Activated naive CD4-positive, alpha-beta T cell treated with anti-CD3 and anti-CD28 coated beads for 36 hours (primary cell): ENCODE measurements around the gene MEF2C. TPM values are rescaled to one million over a fixed set of nuclear protein-coding genes. Genes with fewer than 3 reads are reported as not detected.
"Not testable (repeated sequence)": the region's sequence is repeated elsewhere in the genome, so short reads cannot be mapped to it uniquely, and the experiment has no call there.

Experiments used
- CTCF ChIA-PET: fragments of 350-600 bp; sonication (Branson Sonifier 250); formaldehyde crosslinking; loops from one replicate; lab custom pipeline; 2021; ENCODE audit warnings: antibody characterized with exemption; lab: Charles Lee
- DNase-seq: peaks from one replicate; pipeline ENCODE4 v3.0.0-alpha.2; 2020
- H3K27ac Mint-ChIP-seq: one replicate; pipeline ENCODE4 v1.8.0; 2021; ENCODE audit warnings: mild to moderate bottlenecking, mixed read lengths
- H3K27me3 Mint-ChIP-seq: one replicate; pipeline ENCODE4 v1.8.0; 2021; ENCODE audit warnings: low read depth, mixed read lengths
- H3K36me3 Mint-ChIP-seq: one replicate; pipeline ENCODE4 v1.8.0; 2021; ENCODE audit warnings: low read depth, mixed read lengths
- H3K4me1 Mint-ChIP-seq: one replicate; pipeline ENCODE4 v1.8.0; 2021; ENCODE audit warnings: low read depth, mixed read lengths
- H3K4me3 Mint-ChIP-seq: one replicate; pipeline ENCODE4 v1.8.0; 2021; ENCODE audit warnings: mild to moderate bottlenecking, moderate library complexity, mixed read lengths
- H3K9me3 Mint-ChIP-seq: one replicate; pipeline ENCODE4 v1.8.0; 2021; ENCODE audit warnings: mixed read lengths
- intact Hi-C: fragments of 100-400 bp; cut with micrococcal nuclease; formaldehyde crosslinking; loops from one replicate; pipeline ENCODE4 v1.15.1; 2023
- total RNA-seq, 2 experiments: library from RNA; stranded (reverse); gene quantifications; one replicate each; pipeline ENCODE4 v1.2.3, GENCODE V29; 2021

The MEF2C gene
- total RNA-seq, 2 experiments from 2014 or later: not detected

DNA sequence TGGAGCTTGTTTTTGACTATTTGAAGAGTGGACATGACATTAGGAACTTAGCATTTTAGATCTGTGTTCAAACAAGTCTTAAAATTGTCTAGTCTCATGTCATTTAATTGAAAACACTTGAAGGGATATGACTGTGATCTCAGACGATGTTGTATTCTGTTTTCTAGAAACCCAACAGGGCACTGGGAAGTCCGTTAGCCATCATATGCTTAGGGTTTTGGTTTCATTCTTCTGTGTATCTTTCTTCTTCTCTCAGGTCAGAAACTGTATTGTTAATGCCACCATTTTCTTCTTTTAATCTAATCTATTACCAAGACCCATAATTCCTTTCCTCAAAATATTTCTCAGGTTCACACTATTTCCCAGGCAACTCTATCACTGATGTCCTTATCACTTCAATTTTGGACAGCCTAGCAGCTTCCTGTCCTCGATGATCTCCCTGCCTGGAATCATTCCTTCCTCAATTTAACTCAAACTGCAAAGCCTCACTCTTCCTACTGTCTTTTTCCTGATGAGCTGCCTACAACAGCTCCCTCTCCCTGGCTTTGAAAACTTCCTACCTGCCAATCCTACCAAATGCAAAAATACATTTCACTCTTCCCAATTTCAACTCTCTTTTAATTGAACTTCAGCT, 77.7 kb downstream of the MEF2C start:
- H3K27ac Mint-ChIP-seq: no peak overlapping the region
- H3K4me1 Mint-ChIP-seq: no peaks in the 10 kb centered on the region
- H3K27me3 Mint-ChIP-seq: peaks cover 20% of the 10 kb centered on the region
- H3K4me3 Mint-ChIP-seq: no peak overlapping the region
- intact Hi-C loops: no loop called here
- no peak for DNase-seq
- no peaks in the 10 kb centered on the region for H3K36me3 Mint-ChIP-seq
- CTCF ChIA-PET: no interaction called here
- no peaks in the 10 kb centered on the region for H3K9me3 Mint-ChIP-seq

GRCh38 chr5:88804444-88804843, 78.5 kb downstream of the MEF2C start:
- Mint-ChIP-seq H3K27ac (no peak overlapping the region), H3K27me3 (peaks cover 16% of the 10 kb centered on the region), H3K9me3 (no peaks in the 10 kb centered on the region), H3K4me1 (no peaks in the 10 kb centered on the region), H3K36me3 (no peaks in the 10 kb centered on the region), H3K4me3 (no peak overlapping the region)
- CTCF ChIA-PET: no interaction called here
- DNase-seq: no peak
- intact Hi-C loops: no loop called here

GRCh38 chr5:88803309-88803708, 79.7 kb downstream of the MEF2C start:
- DNase-seq: no peak
- Mint-ChIP-seq H3K27me3 (peaks cover 18% of the 10 kb centered on the region), H3K27ac (no peak overlapping the region), H3K4me1 (no peaks in the 10 kb centered on the region), H3K36me3 (no peaks in the 10 kb centered on the region), H3K4me3 (no peak overlapping the region), H3K9me3 (no peaks in the 10 kb centered on the region)
- CTCF ChIA-PET: no interaction called here
- intact Hi-C loops: no loop called here

GRCh38 chr5:88799938-88800535, 82.9 kb downstream of the MEF2C start:
- intact Hi-C loops: no loop called here
- Mint-ChIP-seq H3K27ac (no peak overlapping the region), H3K27me3 (peaks cover 13% of the 10 kb centered on the region), H3K4me1 (no peaks in the 10 kb centered on the region), H3K36me3 (no peaks in the 10 kb centered on the region), H3K9me3 (no peaks in the 10 kb centered on the region), H3K4me3 (no peak overlapping the region)
- CTCF ChIA-PET: interaction anchor here (1.0 kb wide), 1 partner anchor 39 kb away, joined by 3 read pairs; no protein-coding TSS in a partner anchor
- DNase-seq: no peak

- H3K36me3 Mint-ChIP-seq, H3K9me3 Mint-ChIP-seq, DNase-seq, CTCF ChIA-PET, intact Hi-C loops, H3K4me1 Mint-ChIP-seq, H3K4me3 Mint-ChIP-seq, H3K27ac Mint-ChIP-seq: not testable (repeated sequence)
- H3K27me3 Mint-ChIP-seq: peaks cover 13% of the 10 kb centered on the region
Observed at GRCh38 chr5:88798933-88799332, 84.1 kb downstream of the MEF2C start.

DNA sequence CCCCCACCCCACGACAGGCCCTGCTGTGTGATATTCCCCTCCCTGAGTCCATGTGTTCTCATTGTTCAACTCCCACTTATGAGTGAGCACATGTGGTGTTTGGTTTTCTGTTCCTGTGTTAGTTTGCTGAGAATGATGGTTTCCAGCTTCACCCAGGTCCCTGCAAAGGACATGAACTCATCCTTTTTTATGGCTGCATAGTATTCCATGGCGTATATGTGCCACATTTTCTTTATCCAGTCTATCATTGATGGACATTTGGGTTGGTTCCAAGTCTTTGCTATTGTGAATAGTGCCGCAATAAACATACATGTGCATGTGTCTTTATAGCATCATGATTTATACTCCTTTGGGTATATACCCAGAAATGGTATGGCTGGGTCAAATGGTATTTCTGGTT, 89.2 kb downstream of the MEF2C start:
- H3K36me3 Mint-ChIP-seq, H3K27ac Mint-ChIP-seq, H3K9me3 Mint-ChIP-seq, H3K4me3 Mint-ChIP-seq, intact Hi-C loops, CTCF ChIA-PET, H3K4me1 Mint-ChIP-seq, DNase-seq: not testable (repeated sequence)
- H3K27me3 Mint-ChIP-seq: peaks cover 11% of the 10 kb centered on the region

GRCh38 chr5:88792144-88792840, 90.7 kb downstream of the MEF2C start:
- H3K36me3 Mint-ChIP-seq: no peaks in the 10 kb centered on the region
- no peaks in the 10 kb centered on the region for H3K4me1 Mint-ChIP-seq
- peaks cover 11% of the 10 kb centered on the region for H3K27me3 Mint-ChIP-seq
- DNase-seq: no peak
- H3K9me3 Mint-ChIP-seq: no peaks in the 10 kb centered on the region
- H3K27ac Mint-ChIP-seq: no peak overlapping the region
- CTCF ChIA-PET: no interaction called here
- H3K4me3 Mint-ChIP-seq: no peak overlapping the region
- intact Hi-C loops: no loop called here

DNA sequence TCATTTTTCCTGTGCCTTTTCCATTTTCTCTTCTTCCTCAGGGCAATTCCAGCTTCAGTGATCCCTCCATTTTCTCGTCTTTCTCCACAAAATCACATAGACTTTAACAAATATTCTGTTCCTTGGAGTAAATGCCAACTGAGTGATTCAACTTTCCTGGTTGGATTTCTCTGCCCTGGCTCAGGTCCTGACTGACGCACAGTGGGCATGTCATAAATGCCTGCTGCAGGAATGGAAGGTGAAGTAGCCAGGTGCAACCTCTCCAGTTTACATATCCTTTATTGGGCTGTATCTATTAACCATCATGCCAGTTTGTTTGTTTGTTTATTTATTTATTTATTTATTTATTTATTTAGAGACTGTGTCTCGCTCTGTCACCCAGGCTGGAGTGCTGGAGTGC, 95.1 kb downstream of the MEF2C start:
- Mint-ChIP-seq H3K36me3 (no peaks in the 10 kb centered on the region), H3K9me3 (no peaks in the 10 kb centered on the region), H3K4me3 (no peak overlapping the region), H3K4me1 (peaks cover 15% of the 10 kb centered on the region), H3K27me3 (peaks cover 13% of the 10 kb centered on the region), H3K27ac (no peak overlapping the region)
- DNase-seq: no peak
- CTCF ChIA-PET: no interaction called here
- intact Hi-C loops: no loop called here

DNA sequence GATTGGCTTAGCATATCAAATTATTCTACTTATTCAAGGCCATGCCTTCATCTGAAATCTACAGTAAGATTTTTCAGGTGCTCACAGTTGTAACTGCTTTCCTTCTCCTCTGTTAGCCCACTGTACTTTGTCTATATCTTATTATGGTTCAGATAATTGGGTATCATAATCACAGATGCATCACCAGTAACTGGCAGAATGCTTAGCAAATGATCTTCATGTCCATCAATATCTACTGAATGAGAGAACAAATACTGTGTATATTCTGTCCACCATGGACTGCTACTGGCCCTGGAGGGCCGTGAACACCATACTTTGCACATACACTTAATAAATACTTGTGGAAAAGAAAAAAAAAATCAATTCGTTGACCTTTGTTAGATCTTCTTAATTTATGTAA, 96.2 kb downstream of the MEF2C start:
- DNase-seq: no peak
- intact Hi-C loops: no loop called here
- Mint-ChIP-seq H3K27ac (no peak overlapping the region), H3K4me3 (no peak overlapping the region), H3K9me3 (no peaks in the 10 kb centered on the region), H3K27me3 (peaks cover 14% of the 10 kb centered on the region), H3K4me1 (peaks cover 15% of the 10 kb centered on the region), H3K36me3 (no peaks in the 10 kb centered on the region)
- CTCF ChIA-PET: no interaction called here

DNA sequence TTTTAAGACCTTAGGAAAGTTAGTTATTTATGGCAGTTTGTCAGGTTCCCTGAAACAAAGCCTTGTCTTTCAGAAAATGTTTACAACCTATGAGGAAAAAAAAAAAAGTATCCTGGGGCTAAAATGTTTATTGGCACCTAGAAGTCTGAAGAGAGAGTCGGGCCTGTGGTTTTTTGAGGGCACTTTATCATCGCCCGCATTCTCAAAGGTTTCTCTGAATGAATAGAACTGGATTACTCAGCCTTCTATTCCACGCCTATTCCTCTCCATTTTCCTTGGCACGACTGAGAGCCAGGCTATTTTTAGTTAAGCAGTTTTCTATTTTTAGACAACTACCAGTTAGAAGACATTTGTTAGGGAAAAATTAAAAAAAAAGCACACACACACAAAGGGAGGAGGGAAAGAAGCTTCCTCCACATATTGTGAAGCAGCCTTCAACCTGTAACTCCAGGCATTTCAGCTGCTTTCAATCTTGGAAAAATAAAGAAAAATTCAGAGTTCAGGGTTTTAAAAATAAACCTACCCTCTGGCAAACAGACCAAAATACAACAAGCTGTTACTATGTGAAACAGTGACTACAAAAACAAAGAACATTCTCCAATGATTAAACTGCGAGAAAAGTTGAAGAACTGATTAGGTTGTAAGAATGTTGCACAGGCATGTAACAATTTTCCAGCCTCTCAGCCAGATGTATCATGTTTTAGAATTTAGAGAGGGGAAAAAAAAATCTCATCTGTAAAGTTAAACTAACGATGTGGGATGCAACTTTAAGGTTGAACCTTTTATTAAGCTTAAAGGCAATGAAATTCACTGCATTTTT, 97.0 kb downstream of the MEF2C start:
- Mint-ChIP-seq H3K27ac (no peak overlapping the region), H3K4me1 (peaks cover 15% of the 10 kb centered on the region), H3K9me3 (no peaks in the 10 kb centered on the region), H3K4me3 (no peak overlapping the region), H3K36me3 (no peaks in the 10 kb centered on the region), H3K27me3 (peaks cover 14% of the 10 kb centered on the region)
- intact Hi-C loops: loop anchor here (1.0 to 2.0 kb wide), 3 partner anchors 42 to 193 kb away; no protein-coding TSS in a partner anchor
- CTCF ChIA-PET: no interaction called here
- peak; percentile 13 for DNase-seq

DNA sequence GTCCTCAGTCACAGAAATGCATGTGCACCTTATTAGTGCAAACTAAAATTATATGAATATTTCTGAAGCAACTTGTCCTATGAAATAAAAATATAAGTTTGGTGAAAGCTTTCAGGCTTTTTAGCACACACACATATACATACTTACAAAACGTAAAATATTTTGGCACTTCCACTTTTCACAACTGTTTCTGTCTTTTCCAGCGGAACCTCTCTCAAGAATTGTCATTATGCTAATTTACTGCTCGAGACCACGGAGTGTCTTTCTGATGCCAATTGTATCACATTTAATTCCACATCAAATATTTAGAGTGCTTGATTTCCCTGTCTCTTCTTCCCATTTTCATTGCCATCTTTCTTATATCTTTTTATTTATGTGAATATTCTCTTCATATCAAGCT, 100.4 kb downstream of the MEF2C start:
- Mint-ChIP-seq H3K27me3 (peaks cover 15% of the 10 kb centered on the region), H3K9me3 (no peaks in the 10 kb centered on the region), H3K36me3 (no peaks in the 10 kb centered on the region), H3K4me3 (no peak overlapping the region), H3K4me1 (peaks cover 15% of the 10 kb centered on the region), H3K27ac (no peak overlapping the region)
- no peak for DNase-seq
- intact Hi-C loops: no loop called here
- CTCF ChIA-PET: no interaction called here

- Mint-ChIP-seq H3K27ac (no peak overlapping the region), H3K4me3 (no peak overlapping the region), H3K36me3 (no peaks in the 10 kb centered on the region), H3K4me1 (peaks cover 9% of the 10 kb centered on the region), H3K9me3 (no peaks in the 10 kb centered on the region), H3K27me3 (peaks cover 19% of the 10 kb centered on the region)
- DNase-seq: no peak
- intact Hi-C loops: no loop called here
- CTCF ChIA-PET: no interaction called here
Observed at GRCh38 chr5:88780736-88781135, 102.2 kb downstream of the MEF2C start.
